ENCODE results near the gene TTC39B.

TTC39B gene

GRCh38 chr9:15115041-15115440, 192.0 kb downstream of the TTC39B start (continued):
- TF ChIP-seq ZNF580 (tag by site-specific recombination; IDR thresholded peaks at IDR 0.05) (no peak), ZNF677 (tag by site-specific recombination; IDR thresholded peaks at IDR 0.05) (no peak), ZNF560 (tag by site-specific recombination; IDR thresholded peaks at IDR 0.05; ENCODE audit: borderline replicate concordance) (no peak), HOXD13 (CRISPR knock-in tag; IDR thresholded peaks at IDR 0.05; ENCODE audit: borderline replicate concordance) (no peak), ZNF223 (tag by site-specific recombination; IDR thresholded peaks at IDR 0.05) (no peak), ZNF221 (tag by site-specific recombination; IDR thresholded peaks at IDR 0.05; ENCODE audit: borderline replicate concordance) (no peak), ZBTB7A (tag by site-specific recombination; IDR thresholded peaks at IDR 0.05; ENCODE audit: low read depth) (no peak)
- TF ChIP-seq, protein P1, sequence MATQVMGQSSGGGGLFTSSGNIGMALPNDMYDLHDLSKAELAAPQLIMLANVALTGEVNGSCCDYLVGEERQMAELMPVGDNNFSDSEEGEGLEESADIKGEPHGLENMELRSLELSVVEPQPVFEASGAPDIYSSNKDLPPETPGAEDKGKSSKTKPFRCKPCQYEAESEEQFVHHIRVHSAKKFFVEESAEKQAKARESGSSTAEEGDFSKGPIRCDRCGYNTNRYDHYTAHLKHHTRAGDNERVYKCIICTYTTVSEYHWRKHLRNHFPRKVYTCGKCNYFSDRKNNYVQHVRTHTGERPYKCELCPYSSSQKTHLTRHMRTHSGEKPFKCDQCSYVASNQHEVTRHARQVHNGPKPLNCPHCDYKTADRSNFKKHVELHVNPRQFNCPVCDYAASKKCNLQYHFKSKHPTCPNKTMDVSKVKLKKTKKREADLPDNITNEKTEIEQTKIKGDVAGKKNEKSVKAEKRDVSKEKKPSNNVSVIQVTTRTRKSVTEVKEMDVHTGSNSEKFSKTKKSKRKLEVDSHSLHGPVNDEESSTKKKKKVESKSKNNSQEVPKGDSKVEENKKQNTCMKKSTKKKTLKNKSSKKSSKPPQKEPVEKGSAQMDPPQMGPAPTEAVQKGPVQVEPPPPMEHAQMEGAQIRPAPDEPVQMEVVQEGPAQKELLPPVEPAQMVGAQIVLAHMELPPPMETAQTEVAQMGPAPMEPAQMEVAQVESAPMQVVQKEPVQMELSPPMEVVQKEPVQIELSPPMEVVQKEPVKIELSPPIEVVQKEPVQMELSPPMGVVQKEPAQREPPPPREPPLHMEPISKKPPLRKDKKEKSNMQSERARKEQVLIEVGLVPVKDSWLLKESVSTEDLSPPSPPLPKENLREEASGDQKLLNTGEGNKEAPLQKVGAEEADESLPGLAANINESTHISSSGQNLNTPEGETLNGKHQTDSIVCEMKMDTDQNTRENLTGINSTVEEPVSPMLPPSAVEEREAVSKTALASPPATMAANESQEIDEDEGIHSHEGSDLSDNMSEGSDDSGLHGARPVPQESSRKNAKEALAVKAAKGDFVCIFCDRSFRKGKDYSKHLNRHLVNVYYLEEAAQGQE (tag by site-specific recombination; IDR thresholded peaks at IDR 0.05) = no peak
- TF ChIP-seq, protein P2, sequence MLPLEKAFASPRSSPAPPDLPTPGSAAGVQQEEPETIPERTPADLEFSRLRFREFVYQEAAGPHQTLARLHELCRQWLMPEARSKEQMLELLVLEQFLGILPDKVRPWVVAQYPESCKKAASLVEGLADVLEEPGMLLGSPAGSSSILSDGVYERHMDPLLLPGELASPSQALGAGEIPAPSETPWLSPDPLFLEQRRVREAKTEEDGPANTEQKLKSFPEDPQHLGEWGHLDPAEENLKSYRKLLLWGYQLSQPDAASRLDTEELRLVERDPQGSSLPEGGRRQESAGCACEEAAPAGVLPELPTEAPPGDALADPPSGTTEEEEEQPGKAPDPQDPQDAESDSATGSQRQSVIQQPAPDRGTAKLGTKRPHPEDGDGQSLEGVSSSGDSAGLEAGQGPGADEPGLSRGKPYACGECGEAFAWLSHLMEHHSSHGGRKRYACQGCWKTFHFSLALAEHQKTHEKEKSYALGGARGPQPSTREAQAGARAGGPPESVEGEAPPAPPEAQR (tag by site-specific recombination; IDR thresholded peaks at IDR 0.05) = no peak
